ENCODE measurements around the gene ILK.
A peak's percentile ranks its signal among the peaks of the same experiment; 100 is the strongest.

ILK gene

DNA sequence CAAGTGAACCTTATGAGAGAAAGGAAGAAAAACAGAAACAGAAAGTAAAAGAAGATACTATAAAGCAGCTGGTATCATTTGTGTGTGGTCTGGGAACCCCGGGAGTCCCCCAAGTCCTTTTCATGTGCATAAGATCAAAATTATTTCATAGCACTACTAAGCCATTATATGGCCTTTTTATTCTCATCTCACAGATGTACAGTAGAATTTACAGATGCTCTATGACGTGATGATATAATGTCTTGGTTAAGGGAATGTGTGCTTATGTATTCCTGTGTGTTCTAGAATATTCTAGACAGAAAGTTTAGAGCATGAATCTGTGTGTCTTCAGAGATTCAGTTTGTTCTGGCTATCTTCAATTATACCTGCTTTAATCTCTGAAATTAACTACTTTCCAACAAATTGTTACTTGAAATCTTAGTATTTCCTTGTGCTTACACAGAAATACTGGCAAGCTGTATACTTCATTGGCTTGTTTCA lies 24.2 kb downstream of the ILK start:
- H3K9ac ChIP-seq (ENCODE audit: low read length) = no peak overlapping the region
- H3K27me3 ChIP-seq (ENCODE audit: insufficient read depth, low read length) = peaks cover 10% of the 10 kb centered on the region; the same call in 1 of the 2 replicates
- H3K27ac ChIP-seq (ENCODE audit: low read depth, low read length, poor library complexity, severe bottlenecking) = no peak overlapping the region
- no peaks in the 10 kb centered on the region for H3K79me2 ChIP-seq (ENCODE audit: insufficient read depth, low read length)
- H2AFZ ChIP-seq (ENCODE audit: low read length) = no peak overlapping the region
- no peaks in the 10 kb centered on the region for H3K36me3 ChIP-seq (ENCODE audit: insufficient read depth, low read length)
- peaks cover 5% of the 10 kb centered on the region for H3K4me1 ChIP-seq (ENCODE audit: insufficient read depth, low read length, severe bottlenecking)
- TF ChIP-seq, protein P1, sequence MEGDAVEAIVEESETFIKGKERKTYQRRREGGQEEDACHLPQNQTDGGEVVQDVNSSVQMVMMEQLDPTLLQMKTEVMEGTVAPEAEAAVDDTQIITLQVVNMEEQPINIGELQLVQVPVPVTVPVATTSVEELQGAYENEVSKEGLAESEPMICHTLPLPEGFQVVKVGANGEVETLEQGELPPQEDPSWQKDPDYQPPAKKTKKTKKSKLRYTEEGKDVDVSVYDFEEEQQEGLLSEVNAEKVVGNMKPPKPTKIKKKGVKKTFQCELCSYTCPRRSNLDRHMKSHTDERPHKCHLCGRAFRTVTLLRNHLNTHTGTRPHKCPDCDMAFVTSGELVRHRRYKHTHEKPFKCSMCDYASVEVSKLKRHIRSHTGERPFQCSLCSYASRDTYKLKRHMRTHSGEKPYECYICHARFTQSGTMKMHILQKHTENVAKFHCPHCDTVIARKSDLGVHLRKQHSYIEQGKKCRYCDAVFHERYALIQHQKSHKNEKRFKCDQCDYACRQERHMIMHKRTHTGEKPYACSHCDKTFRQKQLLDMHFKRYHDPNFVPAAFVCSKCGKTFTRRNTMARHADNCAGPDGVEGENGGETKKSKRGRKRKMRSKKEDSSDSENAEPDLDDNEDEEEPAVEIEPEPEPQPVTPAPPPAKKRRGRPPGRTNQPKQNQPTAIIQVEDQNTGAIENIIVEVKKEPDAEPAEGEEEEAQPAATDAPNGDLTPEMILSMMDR (IDR thresholded peaks at IDR 0.05; ENCODE audit: low read length) = no peak
- no peak for TF ChIP-seq EZH2 (IDR thresholded peaks at IDR 0.05; ENCODE audit: borderline replicate concordance, low read length)
- H3K9me3 ChIP-seq (ENCODE audit: low read length) = no peaks in the 10 kb centered on the region
- no peak overlapping the region for H3K4me3 ChIP-seq (ENCODE audit: low read depth, low read length, poor library complexity, severe bottlenecking)
- H4K20me1 ChIP-seq (ENCODE audit: insufficient read depth, low read length) = no peaks in the 10 kb centered on the region
- no peaks in the 10 kb centered on the region for H3F3A ChIP-seq (ENCODE audit: insufficient read depth, low read length)
- peak overlapping the region; percentile 23; the same call in 1 of the 2 replicates for H3K4me2 ChIP-seq (ENCODE audit: low read length)
- H3K9me2 ChIP-seq (ENCODE audit: low read depth, low read length) = no peaks in the 10 kb centered on the region

DNA sequence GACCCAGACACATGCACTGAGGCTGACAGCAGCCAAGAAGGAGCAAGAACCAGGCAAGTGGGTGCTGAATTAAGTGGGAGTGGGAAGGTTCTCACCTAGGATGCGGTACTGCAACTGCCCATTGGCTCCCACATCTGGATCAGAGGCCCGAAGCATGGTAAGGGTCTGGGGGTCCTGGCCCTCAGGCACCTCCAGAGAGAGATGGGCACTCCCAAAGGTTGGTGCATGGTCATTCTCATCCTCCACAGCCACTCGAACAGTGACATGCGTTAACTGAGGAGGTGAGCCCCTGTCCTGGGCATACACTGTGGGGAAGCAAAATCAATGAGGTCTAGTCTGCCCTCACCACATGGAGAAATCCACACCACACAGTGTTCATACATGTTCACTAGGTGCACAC lies 25.0 kb downstream of the ILK start:
- Histone ChIP-seq H4K20me1 (ENCODE audit: insufficient read depth, low read length) (no peaks in the 10 kb centered on the region), H3K9ac (ENCODE audit: low read length) (no peak overlapping the region), H3K27me3 (ENCODE audit: insufficient read depth, low read length) (peaks cover 8% of the 10 kb centered on the region; the same call in 1 of the 2 replicates), H3K36me3 (ENCODE audit: insufficient read depth, low read length) (no peaks in the 10 kb centered on the region), H3K79me2 (ENCODE audit: insufficient read depth, low read length) (no peaks in the 10 kb centered on the region), H3K4me1 (ENCODE audit: insufficient read depth, low read length, severe bottlenecking) (peaks cover 5% of the 10 kb centered on the region), H3K4me3 (ENCODE audit: low read depth, low read length, poor library complexity, severe bottlenecking) (no peak overlapping the region), H3F3A (ENCODE audit: insufficient read depth, low read length) (no peaks in the 10 kb centered on the region), H3K4me2 (ENCODE audit: low read length) (no peak overlapping the region), H2AFZ (ENCODE audit: low read length) (no peak overlapping the region), H3K9me3 (ENCODE audit: low read length) (no peaks in the 10 kb centered on the region), H3K27ac (ENCODE audit: low read depth, low read length, poor library complexity, severe bottlenecking) (no peak overlapping the region), H3K9me2 (ENCODE audit: low read depth, low read length) (no peaks in the 10 kb centered on the region)
- TF ChIP-seq, protein P1 (IDR thresholded peaks at IDR 0.05; ENCODE audit: low read length) = no peak
- TF ChIP-seq EZH2 (IDR thresholded peaks at IDR 0.05; ENCODE audit: borderline replicate concordance, low read length) = no peak

DNA sequence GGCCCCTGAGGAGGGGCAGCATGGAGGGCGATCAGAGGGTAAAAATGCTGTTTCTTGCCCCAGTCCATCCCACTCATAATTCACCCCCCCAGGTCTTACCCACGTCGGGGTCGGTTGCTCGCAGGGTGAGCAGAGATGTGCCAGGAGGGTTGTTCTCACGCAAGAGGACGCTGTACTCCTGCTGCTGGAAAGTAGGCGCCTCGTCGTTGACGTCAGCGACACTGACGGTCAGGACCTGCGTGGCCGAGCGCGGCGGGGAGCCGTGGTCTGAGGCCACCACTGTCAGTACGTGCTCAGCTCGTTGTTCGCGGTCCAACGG lies 26.0 kb downstream of the ILK start:
- H3K9me2 ChIP-seq (ENCODE audit: low read depth, low read length) = no peaks in the 10 kb centered on the region
- H3K4me3 ChIP-seq (ENCODE audit: low read depth, low read length, poor library complexity, severe bottlenecking) = no peak overlapping the region
- no peak overlapping the region for H2AFZ ChIP-seq (ENCODE audit: low read length)

More for the DNA sequence above, 26.0 kb downstream of the ILK start:
- Histone ChIP-seq H3F3A (ENCODE audit: insufficient read depth, low read length) (no peaks in the 10 kb centered on the region), H3K79me2 (ENCODE audit: insufficient read depth, low read length) (no peaks in the 10 kb centered on the region), H3K36me3 (ENCODE audit: insufficient read depth, low read length) (no peaks in the 10 kb centered on the region), H4K20me1 (ENCODE audit: insufficient read depth, low read length) (no peaks in the 10 kb centered on the region), H3K4me2 (ENCODE audit: low read length) (no peak overlapping the region), H3K4me1 (ENCODE audit: insufficient read depth, low read length, severe bottlenecking) (peaks cover 5% of the 10 kb centered on the region), H3K9ac (ENCODE audit: low read length) (no peak overlapping the region), H3K27ac (ENCODE audit: low read depth, low read length, poor library complexity, severe bottlenecking) (no peak overlapping the region), H3K27me3 (ENCODE audit: insufficient read depth, low read length) (peaks cover 7% of the 10 kb centered on the region; the same call in 1 of the 2 replicates), H3K9me3 (ENCODE audit: low read length) (no peaks in the 10 kb centered on the region)
- TF ChIP-seq, protein P1 (IDR thresholded peaks at IDR 0.05; ENCODE audit: low read length) = no peak
